GM10248 (cell line): ENCODE results near the gene NCOR2.

ENCODE experiments used
- CTCF ChIA-PET: fragments of 300-600 bp; sonication (Branson Sonifier 250); formaldehyde crosslinking; extraction: SDS; loops from one replicate; lab custom pipeline; 2021; ENCODE audit warnings: antibody characterized with exemption; lab: Yijun Ruan, JAX
- POLR2A ChIA-PET: fragments of 350-650 bp; sonication (Branson Sonifier 250); formaldehyde crosslinking; extraction: SDS; loops from one replicate; lab custom pipeline; 2020; ENCODE audit warnings: antibody characterized with exemption; lab: Yijun Ruan, JAX
- DNase-seq: peaks from one replicate; pipeline ENCODE4 v3.0.0; 2012; ENCODE audit errors: extremely low spot score
- TF ChIP-seq, protein P1 (sequence below): IDR thresholded peaks from 2 replicates; pipeline ENCODE4 v1.5.1; 2012; ENCODE audit warnings: mild to moderate bottlenecking, low read depth; ENCODE audit errors: extremely low read depth, missing control alignments, control extremely low read depth

The NCOR2 gene

DNA sequence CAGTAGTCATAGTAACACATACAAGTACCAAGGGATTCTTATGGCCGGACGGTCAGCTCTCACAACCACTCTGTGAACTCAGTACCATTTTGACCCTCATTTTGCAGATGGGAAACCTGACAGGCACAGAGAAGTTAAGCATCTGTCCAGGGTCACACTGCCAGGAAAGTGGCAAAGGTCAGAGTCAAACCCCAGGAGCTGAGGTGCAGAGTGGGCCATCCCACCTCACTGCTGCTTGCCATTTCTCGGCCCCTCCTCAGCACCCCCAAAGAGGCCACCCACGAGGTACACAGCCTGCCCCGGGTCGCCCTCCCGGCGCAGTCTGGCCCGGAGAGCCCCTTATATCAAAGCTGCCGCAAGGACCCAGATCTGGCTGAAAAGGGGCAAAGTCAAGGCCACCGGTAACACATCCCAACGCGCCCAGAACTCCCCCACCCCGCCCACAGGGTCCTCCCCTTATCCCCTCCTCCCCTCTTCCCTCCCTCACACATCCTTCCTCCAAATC is 1.7 kb downstream of the NCOR2 start:
- TF ChIP-seq, protein P1, sequence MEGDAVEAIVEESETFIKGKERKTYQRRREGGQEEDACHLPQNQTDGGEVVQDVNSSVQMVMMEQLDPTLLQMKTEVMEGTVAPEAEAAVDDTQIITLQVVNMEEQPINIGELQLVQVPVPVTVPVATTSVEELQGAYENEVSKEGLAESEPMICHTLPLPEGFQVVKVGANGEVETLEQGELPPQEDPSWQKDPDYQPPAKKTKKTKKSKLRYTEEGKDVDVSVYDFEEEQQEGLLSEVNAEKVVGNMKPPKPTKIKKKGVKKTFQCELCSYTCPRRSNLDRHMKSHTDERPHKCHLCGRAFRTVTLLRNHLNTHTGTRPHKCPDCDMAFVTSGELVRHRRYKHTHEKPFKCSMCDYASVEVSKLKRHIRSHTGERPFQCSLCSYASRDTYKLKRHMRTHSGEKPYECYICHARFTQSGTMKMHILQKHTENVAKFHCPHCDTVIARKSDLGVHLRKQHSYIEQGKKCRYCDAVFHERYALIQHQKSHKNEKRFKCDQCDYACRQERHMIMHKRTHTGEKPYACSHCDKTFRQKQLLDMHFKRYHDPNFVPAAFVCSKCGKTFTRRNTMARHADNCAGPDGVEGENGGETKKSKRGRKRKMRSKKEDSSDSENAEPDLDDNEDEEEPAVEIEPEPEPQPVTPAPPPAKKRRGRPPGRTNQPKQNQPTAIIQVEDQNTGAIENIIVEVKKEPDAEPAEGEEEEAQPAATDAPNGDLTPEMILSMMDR, result no peak
- no peak for DNase-seq
- POLR2A ChIA-PET, result no interaction called here
- CTCF ChIA-PET, result interaction anchor here (0.8 to 1.3 kb wide), 2 partner anchors 15 to 20 kb away, joined by 3 read pairs; no protein-coding TSS in a partner anchor

DNA sequence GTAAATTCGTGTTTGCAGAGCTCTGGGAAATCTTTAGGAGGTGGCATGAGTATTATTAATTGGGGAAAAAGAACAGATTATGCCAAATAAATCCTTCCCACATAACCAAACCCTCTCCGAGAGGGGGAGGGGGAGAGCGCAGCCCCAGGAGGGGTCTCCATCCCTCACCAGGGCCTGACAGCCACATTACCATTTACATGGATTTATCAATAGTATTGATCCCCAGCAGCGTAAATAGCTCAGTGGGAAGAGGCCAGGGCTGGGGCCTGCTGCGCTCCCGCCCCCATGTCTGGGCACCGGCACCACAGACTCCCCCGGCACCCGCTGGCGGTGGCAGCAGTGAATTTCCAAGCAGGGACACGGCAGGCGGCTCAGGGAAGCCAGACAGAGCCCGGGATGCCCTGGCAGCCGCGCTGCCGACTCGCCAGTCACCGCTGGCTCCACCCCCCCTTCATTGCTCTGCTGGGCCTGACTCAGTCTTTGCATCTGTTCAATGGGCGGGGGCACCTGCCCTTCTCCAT is 2.4 kb downstream of the NCOR2 start:
- POLR2A ChIA-PET, result no interaction called here
- CTCF ChIA-PET, result interaction anchor here (0.8 to 1.8 kb wide), 2 partner anchors 12 to 14 kb away, joined by 3 to 6 read pairs; no protein-coding TSS in a partner anchor
- DNase-seq, result no peak
- TF ChIP-seq, protein P1, result no peak

DNA sequence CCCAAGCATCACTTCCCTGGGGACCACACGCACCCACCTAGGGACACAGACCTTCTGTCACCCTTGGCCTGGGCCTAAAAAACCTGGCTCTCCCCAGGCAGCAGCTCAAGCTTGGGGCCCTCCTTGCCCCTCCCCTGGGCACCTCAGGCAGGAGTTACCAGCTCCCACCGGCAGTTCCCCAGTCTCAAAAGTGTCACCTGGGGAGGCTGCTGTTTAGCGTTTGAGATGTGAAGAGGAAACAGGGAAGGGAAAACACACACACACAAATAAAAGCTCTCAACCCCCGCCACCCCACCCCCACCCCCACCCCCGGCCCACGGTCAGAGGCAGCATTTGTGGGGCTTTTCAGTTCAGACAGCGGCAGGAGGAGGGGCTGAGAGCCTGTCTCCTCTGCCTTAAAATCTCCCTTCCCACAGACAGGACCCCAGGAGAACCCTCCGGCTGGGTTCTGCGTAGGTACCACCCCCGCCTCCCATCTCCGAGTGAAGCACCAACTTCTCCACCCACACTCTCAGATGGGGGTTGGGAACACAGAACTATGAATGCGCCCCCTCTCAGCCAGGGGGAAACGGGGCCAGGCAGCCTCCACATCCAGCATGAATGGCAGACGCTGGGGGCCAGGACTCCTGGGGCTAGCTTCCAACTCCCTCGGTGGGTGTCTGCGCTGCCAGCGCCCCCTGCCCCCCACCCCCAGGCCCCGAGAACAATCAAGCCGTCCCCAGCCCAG is 3.0 kb downstream of the NCOR2 start:
- TF ChIP-seq, protein P1, result no peak
- POLR2A ChIA-PET, result no interaction called here
- CTCF ChIA-PET, result interaction anchor here (1.3 to 1.8 kb wide), 2 partner anchors 11 to 108 kb away, joined by 3 to 6 read pairs; no protein-coding TSS in a partner anchor
- peak; percentile 54 for DNase-seq

DNA sequence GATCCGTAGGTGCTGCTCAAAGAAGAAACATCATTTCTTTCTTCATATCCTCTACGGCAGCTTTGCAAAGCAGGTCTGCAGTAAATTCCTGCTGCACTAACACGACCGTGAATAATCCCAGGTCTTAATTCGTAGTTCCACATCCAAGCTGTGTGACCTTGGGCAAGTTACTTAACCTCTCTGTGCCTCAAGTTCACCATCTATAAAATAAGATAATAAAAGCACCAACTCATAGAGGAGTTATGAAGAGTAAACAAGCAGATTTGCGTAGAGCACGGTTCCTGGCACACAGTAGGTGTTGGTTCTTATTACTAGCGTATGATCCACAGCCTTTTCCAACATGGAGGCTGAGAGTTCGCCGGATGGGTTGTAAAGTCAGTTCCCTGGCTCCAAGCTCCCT is 3.6 kb downstream of the NCOR2 start:
- no peak for DNase-seq
- CTCF ChIA-PET, result interaction anchor here (1.3 to 1.8 kb wide), 2 partner anchors 10 to 108 kb away, joined by 3 to 6 read pairs; no protein-coding TSS in a partner anchor
- POLR2A ChIA-PET, result no interaction called here
- TF ChIP-seq, protein P1, result no peak

DNA sequence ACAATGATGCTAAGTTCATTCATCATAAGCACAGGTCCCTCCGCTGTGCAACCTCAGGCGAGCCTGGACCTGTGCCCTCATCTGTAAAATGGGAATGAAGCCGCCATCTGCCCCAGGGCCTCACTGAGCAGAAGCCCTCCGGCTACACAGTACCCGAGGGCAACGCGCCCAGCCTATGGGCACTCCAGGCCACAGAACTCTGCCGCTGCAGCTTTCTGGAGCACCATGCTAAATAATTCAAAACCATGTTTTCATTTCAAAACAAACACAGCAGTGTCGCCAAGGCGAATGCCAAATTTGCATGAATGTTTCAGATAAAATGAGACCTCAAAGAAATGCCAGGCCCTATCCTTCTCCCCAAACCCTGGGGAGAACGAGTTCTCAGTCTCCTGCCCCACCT is 4.0 kb downstream of the NCOR2 start:
- TF ChIP-seq, protein P1, result no peak
- DNase-seq, result no peak
- CTCF ChIA-PET, result interaction anchor here (1.3 to 1.8 kb wide), 3 partner anchors 10 to 107 kb away, joined by 3 to 6 read pairs (median 6); no protein-coding TSS in a partner anchor
- POLR2A ChIA-PET, result no interaction called here

DNA sequence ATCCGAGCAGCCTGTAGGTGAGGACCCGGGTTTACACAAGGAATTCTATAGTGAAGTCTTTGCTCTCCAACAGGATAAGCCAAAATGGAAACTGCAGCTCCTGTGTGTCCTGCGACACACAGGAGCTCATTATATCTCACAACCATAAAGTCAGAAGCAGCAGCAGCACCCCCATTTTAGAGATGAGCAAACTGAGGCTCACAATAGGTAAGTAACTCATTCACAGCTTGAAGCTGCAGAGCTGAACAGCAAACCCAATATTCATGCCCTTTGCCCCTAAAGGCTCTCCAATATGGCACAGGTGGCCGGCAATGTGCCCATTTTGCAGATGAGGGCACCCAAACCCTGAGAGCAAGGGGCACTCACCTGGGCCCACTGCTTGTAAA is 4.6 kb downstream of the NCOR2 start:
- CTCF ChIA-PET, result interaction anchor here (0.8 to 1.9 kb wide), 3 partner anchors 11 to 209 kb away, joined by 3 to 6 read pairs (median 6); no protein-coding TSS in a partner anchor
- no peak for DNase-seq
- POLR2A ChIA-PET, result no interaction called here
- TF ChIP-seq, protein P1, result no peak
